Esophagus squamous epithelium (tissue), 5 donors: ENCODE results near the gene MED13L. TPM values are rescaled to one million over a fixed set of nuclear protein-coding genes. Genes with fewer than 3 reads are reported as not detected.
"Not testable (repeated sequence)": the region's sequence is repeated elsewhere in the genome, so short reads cannot be mapped to it uniquely, and the experiment has no call there.

Experiments used
- DNase-seq: peaks from one replicate; lab custom pipeline; 2025; lab: John Stamatoyannopoulos, UW
- H3K27ac ChIP-seq, 4 donors: fragments of 200-600 bp; sonication (generic); one replicate each; pipeline ENCODE4 v1.5.1; 2016 to 2019; ENCODE audit warnings: mild to moderate bottlenecking in 1 of 4
- H3K27me3 ChIP-seq, 4 donors: fragments of 200-600 bp; sonication (generic); 1 replicate in 3 of 4; 2 replicates in 1 of 4; pipeline versions ENCODE4 v1.5.1 to v1.6.0; 2017 to 2021; ENCODE audit warnings: antibody characterized with exemption in 1 of 4
- H3K36me3 ChIP-seq, 3 donors: fragments of 200-600 bp; sonication (generic); one replicate each; pipeline ENCODE4 v1.5.1; 2016 to 2019
- H3K4me1 ChIP-seq, 3 donors: fragments of 200-600 bp; sonication (generic); one replicate each; pipeline ENCODE4 v1.5.1; 2017 to 2019
- H3K4me3 ChIP-seq, 4 donors: fragments of 200-600 bp; sonication (generic); 1 replicate in 3 of 4; 2 replicates in 1 of 4; pipeline ENCODE4 v1.5.1; 2016 to 2019; ENCODE audit warnings: mild to moderate bottlenecking in 2 of 4, moderate library complexity in 1 of 4
- H3K9me3 ChIP-seq, 3 donors: fragments of 200-600 bp; sonication (generic); one replicate each; pipeline ENCODE4 v1.5.1; 2016 to 2019
- CTCF ChIP-seq, 6 experiments: fragments of 450-650 bp in 4 of 6; fragments of 200-600 bp in 2 of 6; sonication (generic) in 2 of 6; IDR thresholded peaks; one replicate each; pipeline ENCODE4 v1.5.1; 2016 to 2019; ENCODE audit warnings: antibody characterized with exemption in 6 of 6, mild to moderate bottlenecking in 4 of 6, moderate library complexity in 4 of 6
- POLR2A ChIP-seq, 4 donors: fragments of 450-650 bp; IDR thresholded peaks; one replicate each; pipeline ENCODE4 v1.6.1; 2017; ENCODE audit warnings: antibody characterized with exemption in 4 of 4, mild to moderate bottlenecking in 4 of 4, moderate library complexity in 3 of 4
- WGBS, 2 donors: methylation state at CpG; one replicate each; pipeline ENCODE4 v1.1.5; 2018; 5-methylcytosine and 5-hydroxymethylcytosine counted together
- intact Hi-C: fragments of 100-400 bp; cut with DNase I; formaldehyde crosslinking; loops from one replicate; pipeline ENCODE4 v1.15.0; 2022
- total RNA-seq, 4 donors: library from RNA; depleted of rRNA; stranded (reverse); fragments of >200 nt; gene quantifications; one replicate each; pipeline ENCODE4 v1.1.0, GENCODE V29; 2016
- donor health status: DM: yes; HTN: yes; CAD: no.

MED13L gene
- total RNA-seq, 4 donors from 2014 or later, result 52.2 to 137 (median 62.1) TPM

GRCh38 chr12:115979851-115980250, 297.6 kb downstream of the MED13L start:
- no peaks in the 10 kb centered on the region for H3K27me3 ChIP-seq
- peaks cover 0 to 100% (median 34%) of the 10 kb centered on the region in 3 donors for H3K36me3 ChIP-seq
- no peaks in the 10 kb centered on the region for H3K9me3 ChIP-seq
- intact Hi-C loops, result no loop called here
- TF ChIP-seq CTCF (IDR thresholded peaks at IDR 0.05) (no peak), POLR2A (IDR thresholded peaks at IDR 0.05) (no peak)
- DNase-seq, result no peak
- no peaks in the 10 kb centered on the region for H3K4me1 ChIP-seq
- H3K4me3 ChIP-seq, result no peak overlapping the region
- 76 to 78% methylated on average over 3 of the region's 3 CpGs for WGBS, 2 donors
- no peak overlapping the region for H3K27ac ChIP-seq

- Histone ChIP-seq H3K36me3 (peaks cover 0 to 100% (median 34%) of the 10 kb centered on the region in 3 donors), H3K4me1 (no peaks in the 10 kb centered on the region), H3K27me3 (no peaks in the 10 kb centered on the region)
These were observed 298.1 kb downstream of the MED13L start for GRCh38 chr12:115979351-115979750.

GRCh38 chr12:115976829-115977228, 300.7 kb downstream of the MED13L start:
- DNase-seq, H3K4me3 ChIP-seq, H3K9me3 ChIP-seq, H3K27me3 ChIP-seq, H3K4me1 ChIP-seq, H3K27ac ChIP-seq, intact Hi-C loops: not testable (repeated sequence)
- H3K36me3 ChIP-seq, result peaks cover 7 to 100% (median 20%) of the 10 kb centered on the region in 3 donors
- 82 to 95% methylated on average over 2 of the region's 2 CpGs for WGBS, 2 donors

More at GRCh38 chr12:115979351-115979750, 298.1 kb downstream of the MED13L start:
- DNase-seq, result no peak
- Histone ChIP-seq H3K9me3 (no peaks in the 10 kb centered on the region), H3K27ac (no peak overlapping the region), H3K4me3 (no peak overlapping the region)
- TF ChIP-seq POLR2A (IDR thresholded peaks at IDR 0.05), result no peak
- no peak for TF ChIP-seq CTCF (IDR thresholded peaks at IDR 0.05)
- intact Hi-C loops, result no loop called here

GRCh38 chr12:115975411-115975810, 302.1 kb downstream of the MED13L start:
- peaks cover 14 to 100% (median 17%) of the 10 kb centered on the region in 3 donors for H3K36me3 ChIP-seq

GRCh38 chr12:115973968-115974724, 303.3 kb downstream of the MED13L start:
- TF ChIP-seq CTCF (IDR thresholded peaks at IDR 0.05) (no peak), POLR2A (IDR thresholded peaks at IDR 0.05) (no peak)
- DNase-seq, result no peak
- Histone ChIP-seq H3K4me1 (no peaks in the 10 kb centered on the region), H3K36me3 (peaks cover 14 to 100% (median 19%) of the 10 kb centered on the region in 3 donors), H3K9me3 (no peaks in the 10 kb centered on the region), H3K27me3 (no peaks in the 10 kb centered on the region), H3K4me3 (no peak overlapping the region), H3K27ac (no peak overlapping the region)
- intact Hi-C loops, result no loop called here
- 92 to 97% methylated on average over 3 of the region's 3 CpGs for WGBS, 2 donors

More at GRCh38 chr12:115975411-115975810, 302.1 kb downstream of the MED13L start:
- Histone ChIP-seq H3K27me3 (no peaks in the 10 kb centered on the region), H3K9me3 (no peaks in the 10 kb centered on the region), H3K4me3 (no peak overlapping the region), H3K27ac (no peak overlapping the region), H3K4me1 (no peaks in the 10 kb centered on the region)
- 83 to 96% methylated on average over 9 of the region's 9 CpGs for WGBS, 2 donors
- intact Hi-C loops, result no loop called here
- DNase-seq, result no peak
- TF ChIP-seq POLR2A (IDR thresholded peaks at IDR 0.05) (no peak), CTCF (IDR thresholded peaks at IDR 0.05) (no peak)
